Measurements from ENCODE around the gene UST. TPM values are rescaled to one million over a fixed set of nuclear protein-coding genes. Genes with fewer than 3 reads are reported as not detected.

The UST gene
- polyA plus RNA-seq, 1 donor (not counting 4 experiments of a cell fraction or from before 2014, with no cell fraction given): 6.1 TPM

DNA sequence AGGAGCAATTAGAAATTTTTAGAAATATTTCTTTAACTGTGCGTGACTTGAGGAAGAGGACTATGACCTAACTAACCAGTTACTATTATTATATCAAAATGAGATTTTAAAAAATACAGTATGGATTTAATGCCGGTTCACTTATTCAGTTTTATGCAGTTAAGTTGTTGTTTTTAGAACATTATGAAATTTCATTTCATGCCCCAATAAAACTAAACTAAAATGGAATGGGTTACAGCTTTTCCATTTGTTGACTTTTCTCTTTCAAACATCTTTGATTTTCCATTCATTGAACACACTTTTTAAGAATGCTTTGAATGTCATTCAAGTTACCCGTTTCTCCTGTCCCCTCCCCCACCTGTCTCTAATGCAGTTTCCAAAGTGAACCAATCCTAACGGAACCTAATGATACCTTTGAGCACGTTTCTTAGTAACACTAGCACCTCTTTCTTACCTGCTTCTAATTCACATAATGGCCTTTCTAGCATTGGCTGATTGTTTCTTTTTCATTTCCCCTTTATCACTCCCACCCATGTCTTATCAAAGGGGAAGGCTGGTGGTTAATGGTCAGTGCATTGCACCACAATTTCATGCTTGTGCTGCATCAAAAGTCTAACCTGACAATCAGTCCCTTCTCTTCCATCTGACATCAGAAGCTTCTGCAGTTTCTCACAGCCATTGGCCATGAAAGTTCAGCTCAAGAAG lies 308.5 kb downstream of the UST start:
- FAIRE-seq (no peak), DNase-seq (ENCODE audit: low read depth, low spot score) (no peak)
- TF ChIP-seq, protein P1, sequence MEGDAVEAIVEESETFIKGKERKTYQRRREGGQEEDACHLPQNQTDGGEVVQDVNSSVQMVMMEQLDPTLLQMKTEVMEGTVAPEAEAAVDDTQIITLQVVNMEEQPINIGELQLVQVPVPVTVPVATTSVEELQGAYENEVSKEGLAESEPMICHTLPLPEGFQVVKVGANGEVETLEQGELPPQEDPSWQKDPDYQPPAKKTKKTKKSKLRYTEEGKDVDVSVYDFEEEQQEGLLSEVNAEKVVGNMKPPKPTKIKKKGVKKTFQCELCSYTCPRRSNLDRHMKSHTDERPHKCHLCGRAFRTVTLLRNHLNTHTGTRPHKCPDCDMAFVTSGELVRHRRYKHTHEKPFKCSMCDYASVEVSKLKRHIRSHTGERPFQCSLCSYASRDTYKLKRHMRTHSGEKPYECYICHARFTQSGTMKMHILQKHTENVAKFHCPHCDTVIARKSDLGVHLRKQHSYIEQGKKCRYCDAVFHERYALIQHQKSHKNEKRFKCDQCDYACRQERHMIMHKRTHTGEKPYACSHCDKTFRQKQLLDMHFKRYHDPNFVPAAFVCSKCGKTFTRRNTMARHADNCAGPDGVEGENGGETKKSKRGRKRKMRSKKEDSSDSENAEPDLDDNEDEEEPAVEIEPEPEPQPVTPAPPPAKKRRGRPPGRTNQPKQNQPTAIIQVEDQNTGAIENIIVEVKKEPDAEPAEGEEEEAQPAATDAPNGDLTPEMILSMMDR (optimal IDR thresholded peaks at IDR 0.05 in 1 of 3, IDR thresholded peaks at IDR 0.05 in 1 of 3, conservative IDR thresholded peaks at IDR 0.05 in 1 of 3; ENCODE audit: extremely low read depth in 1 of 3, insufficient read depth in 2 of 3, low read length in 3 of 3): no peak
- TF ChIP-seq EZH2 (IDR thresholded peaks at IDR 0.05; ENCODE audit: low read length): no peak
- Histone ChIP-seq H2AFZ (ENCODE audit: control insufficient read depth, low read length) (no peak overlapping the region), H3K4me2 (ENCODE audit: control insufficient read depth, extremely low read depth, insufficient read depth, low read depth, low read length) (no peak overlapping the region), H3K4me3 (ENCODE audit: control insufficient read depth in 2 of 3, extremely low read depth in 1 of 3, insufficient read depth in 2 of 3, low read depth in 1 of 3, low read length in 3 of 3) (no peak overlapping the region), H3K9ac (ENCODE audit: control insufficient read depth, extremely low read depth, insufficient read depth, low read length) (no peak overlapping the region), H3K36me3 (ENCODE audit: control insufficient read depth in 2 of 2, extremely low read depth in 1 of 2, insufficient read depth in 2 of 2, low read length in 2 of 2) (no peaks in the 10 kb centered on the region), H3K79me2 (ENCODE audit: control insufficient read depth, insufficient read depth, low read length) (no peaks in the 10 kb centered on the region), H3K27me3 (ENCODE audit: control insufficient read depth, extremely low read depth, insufficient read depth, low read length) (no peaks in the 10 kb centered on the region), H3K4me1 (ENCODE audit: control insufficient read depth, extremely low read depth, insufficient read depth, low read length) (no peaks in the 10 kb centered on the region), H4K20me1 (ENCODE audit: control insufficient read depth, extremely low read depth, insufficient read depth, low read length) (no peaks in the 10 kb centered on the region), H3K27ac (ENCODE audit: control insufficient read depth, insufficient read depth, low read length) (no peak overlapping the region), H3K9me1 (ENCODE audit: control insufficient read depth, extremely low read depth, insufficient read depth, low read length) (no peaks in the 10 kb centered on the region), H3K9me3 (ENCODE audit: control insufficient read depth, low read depth, low read length) (no peaks in the 10 kb centered on the region)
- dilution Hi-C loops (cut with MboI; ENCODE audit: extremely low pct_ligation_motif_present, low sequenced_read_pairs): no loop called here

DNA sequence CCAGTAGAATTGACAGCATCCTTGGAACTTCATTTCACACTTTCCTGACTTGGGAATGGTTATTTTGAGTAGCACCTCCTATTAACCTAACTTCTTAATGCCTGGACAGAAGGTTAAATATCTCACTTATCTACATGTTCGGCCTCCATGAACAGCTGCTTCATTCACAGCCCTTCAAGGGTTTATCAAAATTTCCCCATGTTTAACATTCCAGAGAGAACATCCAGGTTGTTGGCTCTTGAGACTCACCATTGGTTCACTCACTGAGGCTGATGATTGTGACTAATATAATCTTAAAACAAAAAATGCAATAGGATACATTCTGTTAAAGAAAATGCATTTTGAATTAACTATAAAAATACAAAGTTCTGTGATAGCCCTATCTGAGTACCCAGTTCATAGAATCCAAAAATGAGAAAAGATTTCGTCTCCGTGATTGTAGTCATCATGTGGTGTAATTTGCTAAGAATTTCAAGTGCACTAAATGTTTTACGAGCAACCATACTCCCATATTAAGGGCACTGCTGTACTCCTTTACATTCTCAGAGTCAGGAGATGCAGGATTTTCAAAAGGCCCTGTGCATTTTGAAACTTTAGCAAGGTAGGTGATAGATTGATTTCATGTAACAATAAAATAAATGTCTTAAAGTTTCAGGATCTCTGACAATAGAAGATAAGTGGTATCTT lies 310.1 kb downstream of the UST start:
- Histone ChIP-seq H3K9me3 (ENCODE audit: control insufficient read depth, low read depth, low read length) (no peaks in the 10 kb centered on the region), H4K20me1 (ENCODE audit: control insufficient read depth, extremely low read depth, insufficient read depth, low read length) (no peaks in the 10 kb centered on the region), H3K4me2 (ENCODE audit: control insufficient read depth, extremely low read depth, insufficient read depth, low read depth, low read length) (no peak overlapping the region), H3K4me1 (ENCODE audit: control insufficient read depth, extremely low read depth, insufficient read depth, low read length) (no peaks in the 10 kb centered on the region), H3K4me3 (ENCODE audit: control insufficient read depth in 2 of 3, extremely low read depth in 1 of 3, insufficient read depth in 2 of 3, low read depth in 1 of 3, low read length in 3 of 3) (no peak overlapping the region), H3K9me1 (ENCODE audit: control insufficient read depth, extremely low read depth, insufficient read depth, low read length) (no peaks in the 10 kb centered on the region), H3K27me3 (ENCODE audit: control insufficient read depth, extremely low read depth, insufficient read depth, low read length) (no peaks in the 10 kb centered on the region), H2AFZ (ENCODE audit: control insufficient read depth, low read length) (no peak overlapping the region), H3K36me3 (ENCODE audit: control insufficient read depth in 2 of 2, extremely low read depth in 1 of 2, insufficient read depth in 2 of 2, low read length in 2 of 2) (no peaks in the 10 kb centered on the region), H3K79me2 (ENCODE audit: control insufficient read depth, insufficient read depth, low read length) (no peaks in the 10 kb centered on the region), H3K9ac (ENCODE audit: control insufficient read depth, extremely low read depth, insufficient read depth, low read length) (no peak overlapping the region), H3K27ac (ENCODE audit: control insufficient read depth, insufficient read depth, low read length) (no peak overlapping the region)
- DNase-seq (ENCODE audit: low read depth, low spot score) (no peak), FAIRE-seq (no peak)
- dilution Hi-C loops (cut with MboI; ENCODE audit: extremely low pct_ligation_motif_present, low sequenced_read_pairs): no loop called here
- TF ChIP-seq, protein P1 (optimal IDR thresholded peaks at IDR 0.05 in 1 of 3, IDR thresholded peaks at IDR 0.05 in 1 of 3, conservative IDR thresholded peaks at IDR 0.05 in 1 of 3; ENCODE audit: extremely low read depth in 1 of 3, insufficient read depth in 2 of 3, low read length in 3 of 3): no peak
- no peak for TF ChIP-seq EZH2 (IDR thresholded peaks at IDR 0.05; ENCODE audit: low read length)
